SK-N-MC (cell line): ENCODE data around the gene CDCA4.

Source experiments
- EZH2 ChIP-seq: fragments of 200-600 bp; sonication (generic); IDR thresholded peaks from one replicate; pipeline ENCODE4 v1.6.1; 2017; ENCODE audit warnings: antibody characterized with exemption
- POLR2AphosphoS5 ChIP-seq: IDR thresholded peaks from 2 replicates; pipeline ENCODE4 v1.6.1; 2012; ENCODE audit warnings: mild to moderate bottlenecking, low read depth, low read length, borderline replicate concordance

DNA sequence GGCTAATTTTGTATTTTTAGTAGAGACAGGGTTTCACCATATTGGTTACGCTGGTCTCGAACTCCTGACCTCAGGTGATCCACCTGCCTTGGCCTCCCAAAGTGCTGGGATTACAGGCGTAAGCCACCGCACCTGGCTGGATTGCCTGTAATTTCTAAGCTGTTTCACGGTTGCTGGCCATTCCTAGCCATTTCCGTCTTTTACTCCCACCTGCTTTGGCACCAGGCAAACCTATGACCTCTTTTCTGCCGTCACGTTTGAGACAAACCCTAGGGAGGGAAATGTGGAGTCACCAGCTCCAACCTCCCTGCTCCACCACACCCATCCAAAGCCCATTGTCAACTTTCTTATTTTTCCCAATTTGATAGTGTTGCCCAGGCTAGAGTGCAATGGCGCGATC lies 43.1 kb upstream of the CDCA4 start:
- TF ChIP-seq POLR2AphosphoS5 (no peak), EZH2 (no peak)
